Umbilical cord (tissue), 2 donors: ENCODE measurements around the gene RAET1L. TPM values are rescaled to one million over a fixed set of nuclear protein-coding genes. Genes with fewer than 3 reads are reported as not detected.
"Not testable (repeated sequence)": the region's sequence is repeated elsewhere in the genome, so short reads cannot be mapped to it uniquely, and the experiment has no call there.

Experiments
- DNase-seq: peaks from one replicate; pipeline ENCODE4 v3.0.0-alpha.2; 2015; ENCODE audit warnings: low spot score
- total RNA-seq: library from RNA; depleted of rRNA; stranded (reverse); fragments of >200 nt; gene quantifications from one replicate; pipeline ENCODE4 v1.2.3, GENCODE V29; 2014; ENCODE audit warnings: low replicate concordance; ENCODE audit not compliant: insufficient read depth

RAET1L gene
- total RNA-seq, 1 donor from 2014 or later = not detected

GRCh38 chr6:150044621-150045145 is 19.4 kb upstream of the RAET1L start:
- no peak for DNase-seq

GRCh38 chr6:150043501-150044412 is 18.4 kb upstream of the RAET1L start:
- DNase-seq = no peak

GRCh38 chr6:150043096-150043495 is 17.8 kb upstream of the RAET1L start:
- no peak for DNase-seq

GRCh38 chr6:150038202-150039062 is 13.1 kb upstream of the RAET1L start:
- DNase-seq = no peak

GRCh38 chr6:150037526-150038201 is 12.3 kb upstream of the RAET1L start:
- no peak for DNase-seq

- no peak for DNase-seq
Measured at GRCh38 chr6:150036081-150036480, 10.7 kb upstream of the RAET1L start.

- no peak for DNase-seq
Measured at GRCh38 chr6:150033207-150033771, 8.0 kb upstream of the RAET1L start.

GRCh38 chr6:150032598-150032997 is 7.3 kb upstream of the RAET1L start:
- no peak for DNase-seq

GRCh38 chr6:150030611-150031010 is 5.3 kb upstream of the RAET1L start:
- no peak for DNase-seq

- DNase-seq = no peak
Measured at GRCh38 chr6:150029749-150030148, 4.4 kb upstream of the RAET1L start.

- no peak for DNase-seq
Measured at GRCh38 chr6:150029276-150029675, 3.9 kb upstream of the RAET1L start.

GRCh38 chr6:150028799-150029198 is 3.5 kb upstream of the RAET1L start:
- DNase-seq = no peak

- DNase-seq = no peak
Measured at GRCh38 chr6:150027806-150028565, 2.7 kb upstream of the RAET1L start.

GRCh38 chr6:150026976-150027805 is 1.9 kb upstream of the RAET1L start:
- no peak for DNase-seq

GRCh38 chr6:150024646-150025155 is 631 bp downstream of the RAET1L start:
- DNase-seq = no peak

GRCh38 chr6:150024021-150024420 is 1.3 kb downstream of the RAET1L start:
- DNase-seq = not testable (repeated sequence)

GRCh38 chr6:150021870-150022269 is 3.5 kb downstream of the RAET1L start:
- DNase-seq = not testable (repeated sequence)

GRCh38 chr6:150018846-150019580 is 6.3 kb downstream of the RAET1L start:
- no peak for DNase-seq

- DNase-seq = not testable (repeated sequence)
Measured at GRCh38 chr6:150017186-150017521, 8.2 kb downstream of the RAET1L start.
